Activated CD4-positive, CD25-positive, alpha-beta regulatory T cell treated with anti-CD3 and anti-CD28 coated beads, Interleukin-2, amount 50 U/mL, for 72 hours (primary cell): ENCODE data around the gene LDOC1.
"Not testable (repeated sequence)": the region's sequence is repeated elsewhere in the genome, so short reads cannot be mapped to it uniquely, and the experiment has no call there.

ENCODE experiments used
- DNase-seq: peaks from one replicate; pipeline ENCODE4 v3.0.0; 2021

Gene LDOC1

GRCh38 chrX:141176586-141177451 is at the start of gene LDOC1:
Gene LDOC1 (minus strand): TSS chrX:141177129. CDS start chrX:141177021, 108 bp downstream.
- DNase-seq = peak; percentile 52

- DNase-seq = no peak
Observed at GRCh38 chrX:141221611-141222010, 44.7 kb upstream of the LDOC1 start.

GRCh38 chrX:141220342-141221008 is 43.5 kb upstream of the LDOC1 start:
- DNase-seq = no peak

GRCh38 chrX:141214196-141214595 is 37.3 kb upstream of the LDOC1 start:
- DNase-seq = no peak

- DNase-seq = no peak
Observed at GRCh38 chrX:141201962-141202361, 25.0 kb upstream of the LDOC1 start.

- DNase-seq = not testable (repeated sequence)
Observed at GRCh38 chrX:141188573-141188972, 11.6 kb upstream of the LDOC1 start.

- no peak for DNase-seq
Observed at GRCh38 chrX:141185366-141185765, 8.4 kb upstream of the LDOC1 start.

- no peak for DNase-seq
Observed at GRCh38 chrX:141183000-141183399, 6.1 kb upstream of the LDOC1 start.

GRCh38 chrX:141180851-141181250 is 3.9 kb upstream of the LDOC1 start:
- DNase-seq = no peak

GRCh38 chrX:141175786-141176185 is 1.1 kb downstream of the LDOC1 start:
- no peak for DNase-seq

GRCh38 chrX:141164406-141164805 is 12.5 kb downstream of the LDOC1 start:
- no peak for DNase-seq

GRCh38 chrX:141158084-141158483 is 18.8 kb downstream of the LDOC1 start:
- DNase-seq = no peak

- DNase-seq = not testable (repeated sequence)
Observed at GRCh38 chrX:141155231-141155630, 21.7 kb downstream of the LDOC1 start.

- no peak for DNase-seq
Observed at GRCh38 chrX:141142946-141143345, 34.0 kb downstream of the LDOC1 start.

GRCh38 chrX:141133272-141133671 is 43.7 kb downstream of the LDOC1 start:
- no peak for DNase-seq

GRCh38 chrX:141127146-141127545 is 49.8 kb downstream of the LDOC1 start:
- DNase-seq = no peak
